ENCODE data around the gene LHPP. TPM values are rescaled to one million over a fixed set of nuclear protein-coding genes. Genes with fewer than 3 reads are reported as not detected.

The LHPP gene
- total and polyA plus RNA-seq, 8 donors = 8.5 to 48.7 (median 17.0) TPM

- H3K9me3 ChIP-seq = no peaks in the 10 kb centered on the region
- TF ChIP-seq CTCF (IDR thresholded peaks at IDR 0.05) = no peak
- no peak for TF ChIP-seq POLR2AphosphoS5 (IDR thresholded peaks at IDR 0.05)
- no peak for TF ChIP-seq POLR2A (IDR thresholded peaks at IDR 0.05)
- TF ChIP-seq EP300 (IDR thresholded peaks at IDR 0.05) = no peak
These were observed 71.6 kb downstream of the LHPP start for GRCh38 chr10:124533266-124533665.

GRCh38 chr10:124534231-124534798 is 72.7 kb downstream of the LHPP start:
- no peaks in the 10 kb centered on the region for H3K36me3 ChIP-seq
- H3K4me1 ChIP-seq = peaks cover 0 to 32% (median 8%) of the 10 kb centered on the region in 4 donors
- TF ChIP-seq CTCF (IDR thresholded peaks at IDR 0.05) (peak in 4 of 7 experiments; percentile 6 to 56 (median 46)), EP300 (IDR thresholded peaks at IDR 0.05) (no peak)
- no peaks in the 10 kb centered on the region for H3K27me3 ChIP-seq
- peak; percentile 46 to 71 for DNase-seq
- H3K9me3 ChIP-seq = no peaks in the 10 kb centered on the region
- intact Hi-C loops (cut with DNase I; ENCODE audit: low total_unique reads) = loop anchor here (10.0 kb wide), 1 partner anchor 290 kb away; no protein-coding TSS in a partner anchor
- H3K27ac ChIP-seq = peak overlapping the region in 1 of 5 donors; percentile 43
- WGBS, 5 donors = 52 to 68% (median 68%) methylated on average over 22 to 30 of the region's 30 CpGs
- H3K4me3 ChIP-seq = no peak overlapping the region

More at GRCh38 chr10:124533266-124533665, 71.6 kb downstream of the LHPP start:
- Histone ChIP-seq H3K27ac (no peak overlapping the region), H3K4me3 (no peak overlapping the region), H3K4me1 (peaks cover 0 to 32% (median 8%) of the 10 kb centered on the region in 4 donors), H3K27me3 (no peaks in the 10 kb centered on the region), H3K36me3 (no peaks in the 10 kb centered on the region)
- 87 to 94% (median 90%) methylated on average over 12 to 13 of the region's 13 CpGs for WGBS, 5 donors
- DNase-seq = no peak
- intact Hi-C loops (cut with DNase I; ENCODE audit: low total_unique reads) = loop anchor here (10.0 kb wide), 1 partner anchor 292 kb away; no protein-coding TSS in a partner anchor

GRCh38 chr10:124534826-124535601 is 73.4 kb downstream of the LHPP start:
- no peaks in the 10 kb centered on the region for H3K9me3 ChIP-seq
- DNase-seq = no peak
- peaks cover 0 to 33% (median 8%) of the 10 kb centered on the region in 4 donors for H3K4me1 ChIP-seq
- 85 to 91% (median 88%) methylated on average over 17 of the region's 17 CpGs for WGBS, 5 donors
- intact Hi-C loops (cut with DNase I; ENCODE audit: low total_unique reads) = loop anchor here (5.0 to 10.0 kb wide), 2 partner anchors 207 to 290 kb away; partner anchors contain the start of gene FAM53B
- no peak for TF ChIP-seq CTCF (IDR thresholded peaks at IDR 0.05)
- TF ChIP-seq POLR2A (IDR thresholded peaks at IDR 0.05) = no peak
- no peak for TF ChIP-seq POLR2AphosphoS5 (IDR thresholded peaks at IDR 0.05)
- no peak for TF ChIP-seq EP300 (IDR thresholded peaks at IDR 0.05)
- no peaks in the 10 kb centered on the region for H3K27me3 ChIP-seq
- H3K27ac ChIP-seq = peak overlapping the region in 1 of 5 donors; percentile 43
- H3K36me3 ChIP-seq = no peaks in the 10 kb centered on the region
- no peak overlapping the region for H3K4me3 ChIP-seq

- 53 to 62% (median 62%) methylated on average over 11 to 18 of the region's 18 CpGs for WGBS, 5 donors
- DNase-seq = no peak
- peak overlapping the region in 2 of 5 donors; percentile 48 to 54 for H3K27ac ChIP-seq
- H3K36me3 ChIP-seq = no peaks in the 10 kb centered on the region
- no peak for TF ChIP-seq POLR2AphosphoS5 (IDR thresholded peaks at IDR 0.05)
- no peak for TF ChIP-seq POLR2A (IDR thresholded peaks at IDR 0.05)
- no peak for TF ChIP-seq CTCF (IDR thresholded peaks at IDR 0.05)
- TF ChIP-seq EP300 (IDR thresholded peaks at IDR 0.05) = no peak
- intact Hi-C loops (cut with DNase I; ENCODE audit: low total_unique reads) = loop anchor here (5.0 to 10.0 kb wide), 2 partner anchors 206 to 289 kb away; partner anchors contain the start of gene FAM53B
- H3K9me3 ChIP-seq = no peaks in the 10 kb centered on the region
- peaks cover 6 to 32% (median 9%) of the 10 kb centered on the region in 4 donors for H3K4me1 ChIP-seq
- no peak overlapping the region for H3K4me3 ChIP-seq
- no peaks in the 10 kb centered on the region for H3K27me3 ChIP-seq
These were observed 74.3 kb downstream of the LHPP start for GRCh38 chr10:124535731-124536495.
